H1 (cell line): ENCODE measurements around the gene XIAP. TPM values are rescaled to one million over a fixed set of nuclear protein-coding genes. Genes with fewer than 3 reads are reported as not detected.

ENCODE experiments used
- CTCF ChIA-PET: fragments of 300-600 bp; sonication (Branson Sonifier 250); formaldehyde crosslinking; loops from one replicate; lab custom pipeline; 2021; ENCODE audit not compliant: partially characterized antibody; lab: Charles Lee
- POLR2A ChIA-PET: fragments of 300-600 bp; sonication (Branson Sonifier 250); formaldehyde crosslinking; loops from one replicate; lab custom pipeline; 2021; ENCODE audit warnings: inconsistent platforms; ENCODE audit not compliant: partially characterized antibody; lab: Charles Lee
- DNase-seq, 2 experiments: peaks; one replicate each; pipeline versions ENCODE4 v3.0.0 to v3.0.0-alpha.2; 2010 to 2022; ENCODE audit warnings: low spot score in 2 of 2, low read depth in 1 of 2, mixed read lengths in 1 of 2
- FAIRE-seq: peaks from 2 replicates; lab custom pipeline; 2011; peaks lifted over from hg19 to GRCh38; lab: Jason Lieb, UNC
- H2AFZ ChIP-seq: 2 replicates; pipeline ENCODE4 v1.8.1; 2012; ENCODE audit warnings: low read length, inconsistent platforms
- H2AK5ac ChIP-seq: 2 replicates; pipeline ENCODE4 v1.6.1; 2013; ENCODE audit warnings: low read depth, low read length
- H2BK120ac ChIP-seq: replicated peaks from 2 replicates; pipeline ENCODE3; 2013; ENCODE audit warnings: low read depth, low read length, inconsistent platforms
- H2BK12ac ChIP-seq: 2 replicates; pipeline ENCODE4 v1.6.1; 2013; ENCODE audit warnings: low read depth, low read length
- H2BK15ac ChIP-seq: 2 replicates; pipeline ENCODE4 v1.6.1; 2013; ENCODE audit warnings: low read length
- H2BK20ac ChIP-seq: 2 replicates; pipeline ENCODE4 v1.6.1; 2013; ENCODE audit warnings: low read length
- H2BK5ac ChIP-seq: 2 replicates; pipeline ENCODE4 v1.6.1; 2013; ENCODE audit warnings: low read depth, low read length
- H3K14ac ChIP-seq: 2 replicates; pipeline ENCODE4 v1.6.1; 2013; ENCODE audit warnings: inconsistent platforms; ENCODE audit not compliant: insufficient read length
- H3K18ac ChIP-seq: 2 replicates; pipeline ENCODE4 v1.6.1; 2013; ENCODE audit warnings: low read length; ENCODE audit errors: extremely low read depth
- H3K23ac ChIP-seq: 2 replicates; pipeline ENCODE4 v1.6.1; 2013; ENCODE audit warnings: inconsistent platforms; ENCODE audit not compliant: insufficient read length
- H3K23me2 ChIP-seq: 2 replicates; pipeline ENCODE4 v1.6.1; 2013; ENCODE audit warnings: low read depth, low read length
- H3K27ac ChIP-seq: 2 replicates; pipeline ENCODE4 v1.6.1; 2011; ENCODE audit warnings: low read depth, low read length, inconsistent platforms
- H3K27me3 ChIP-seq, 4 experiments: replicated peaks in 1 of 4; 1 replicate in 1 of 4; 2 replicates in 3 of 4; pipeline versions ENCODE4 v1.6.1 to v1.8.1; 2011 to 2013; ENCODE audit warnings: low read length in 3 of 4, mild to moderate bottlenecking in 3 of 4, inconsistent platforms in 2 of 4, mixed read lengths in 2 of 4, moderate library complexity in 1 of 4; ENCODE audit not compliant: control insufficient read depth in 3 of 4, insufficient read depth in 3 of 4; ENCODE audit errors: extremely low read depth in 1 of 4
- H3K36me3 ChIP-seq, 4 experiments: 2 replicates each; pipeline versions ENCODE4 v1.6.1 to v1.8.1; 2011 to 2013; ENCODE audit warnings: mild to moderate bottlenecking in 4 of 4, low read length in 3 of 4, moderate library complexity in 2 of 4, control low read depth in 1 of 4, inconsistent platforms in 1 of 4; ENCODE audit not compliant: insufficient read depth in 4 of 4, control insufficient read depth in 2 of 4
- H3K4ac ChIP-seq: replicated peaks from 2 replicates; pipeline ENCODE3; 2013; ENCODE audit warnings: low read length, low read depth, mixed read lengths, inconsistent platforms; ENCODE audit not compliant: insufficient read length
- H3K4me1 ChIP-seq, 4 experiments: replicated peaks in 1 of 4; 1 replicate in 1 of 4; 2 replicates in 3 of 4; pipeline versions ENCODE4 v1.6.1 to v1.8.1; 2011 to 2013; ENCODE audit warnings: low read length in 3 of 4, inconsistent platforms in 2 of 4, mixed read lengths in 1 of 4; ENCODE audit not compliant: insufficient read depth in 4 of 4, control insufficient read depth in 3 of 4
- H3K4me2 ChIP-seq, 2 experiments: 2 replicates each; pipeline versions ENCODE4 v1.6.1 to v1.8.1; 2011 to 2013; ENCODE audit warnings: low read depth in 2 of 2, low read length in 2 of 2, control low read depth in 1 of 2, inconsistent platforms in 1 of 2, mild to moderate bottlenecking in 1 of 2; ENCODE audit not compliant: insufficient read depth in 1 of 2
- H3K4me3 ChIP-seq, 4 experiments: fragments of 200-600, 300-600 bp in 1 of 4; sonication (generic), shearing (Covaris generic), sonication (Bioruptor Twin) in 1 of 4; 2 replicates each; pipeline versions ENCODE4 v1.5.1 to v1.8.1; 2011 to 2016; ENCODE audit warnings: low read length in 4 of 4, low read depth in 3 of 4, control low read depth in 2 of 4, inconsistent platforms in 2 of 4, mild to moderate bottlenecking in 2 of 4, mixed read lengths in 1 of 4, moderate library complexity in 1 of 4; ENCODE audit not compliant: insufficient read depth in 2 of 4; ENCODE audit errors: extremely low read depth in 1 of 4
- H3K56ac ChIP-seq: replicated peaks from 2 replicates; pipeline ENCODE3; 2013; ENCODE audit warnings: low read depth, mild to moderate bottlenecking, mixed read lengths, low read length, inconsistent platforms; ENCODE audit not compliant: insufficient read length
- H3K79me1 ChIP-seq: 2 replicates; pipeline ENCODE4 v1.6.1; 2013; ENCODE audit warnings: low read depth, low read length, control low read depth
- H3K79me2 ChIP-seq, 2 experiments: 2 replicates each; pipeline versions ENCODE4 v1.6.1 to v1.8.1; 2012 to 2013; ENCODE audit warnings: low read length in 2 of 2, mild to moderate bottlenecking in 2 of 2, inconsistent platforms in 1 of 2; ENCODE audit not compliant: insufficient read depth in 2 of 2, control insufficient read depth in 1 of 2
- H3K9ac ChIP-seq, 4 experiments: replicated peaks in 1 of 4; 1 replicate in 1 of 4; 2 replicates in 3 of 4; pipeline versions ENCODE4 v1.6.1 to v1.8.1; 2011 to 2013; ENCODE audit warnings: low read depth in 3 of 4, low read length in 3 of 4, control low read depth in 2 of 4, mild to moderate bottlenecking in 2 of 4, moderate library complexity in 2 of 4, inconsistent platforms in 1 of 4; ENCODE audit errors: extremely low read depth in 1 of 4
- H3K9me3 ChIP-seq, 2 experiments: 2 replicates each; pipeline versions ENCODE4 v1.6.1 to v1.8.1; 2012 to 2013; ENCODE audit warnings: mild to moderate bottlenecking in 2 of 2, moderate library complexity in 2 of 2, control low read depth in 1 of 2, inconsistent platforms in 1 of 2, low read depth in 1 of 2, low read length in 1 of 2, mixed read lengths in 1 of 2; ENCODE audit not compliant: insufficient read depth in 2 of 2
- H4K20me1 ChIP-seq, 2 experiments: replicated peaks in 1 of 2; 2 replicates each; pipeline versions ENCODE3 to v1.8.1; 2011 to 2013; ENCODE audit warnings: inconsistent platforms in 2 of 2, low read length in 2 of 2, mild to moderate bottlenecking in 1 of 2; ENCODE audit not compliant: insufficient read depth in 2 of 2, control insufficient read depth in 1 of 2
- H4K5ac ChIP-seq: 2 replicates; pipeline ENCODE4 v1.6.1; 2013; ENCODE audit warnings: low read length, low read depth, mixed read lengths, inconsistent platforms; ENCODE audit not compliant: insufficient read length
- H4K8ac ChIP-seq: 2 replicates; pipeline ENCODE4 v1.8.0; 2013; ENCODE audit warnings: mild to moderate bottlenecking, moderate library complexity, low read length, inconsistent platforms; ENCODE audit not compliant: insufficient read depth; ENCODE audit errors: extremely low read depth
- H4K91ac ChIP-seq: replicated peaks from 2 replicates; pipeline ENCODE3; 2013; ENCODE audit warnings: low read length, mixed read lengths, inconsistent platforms; ENCODE audit not compliant: insufficient read length
- ATF3 ChIP-seq: IDR thresholded peaks from 2 replicates; pipeline ENCODE4 v1.6.1; 2011; ENCODE audit warnings: low read depth, mild to moderate bottlenecking, low read length; ENCODE audit not compliant: insufficient read depth
- BCL11A ChIP-seq, 2 experiments: IDR thresholded peaks; one replicate each; pipeline ENCODE4 v1.6.1; 2011; ENCODE audit warnings: low read depth in 2 of 2, low read length in 2 of 2, mild to moderate bottlenecking in 2 of 2
- CHD1 ChIP-seq: IDR thresholded peaks from 2 replicates; pipeline ENCODE4 v1.6.1; 2012; ENCODE audit warnings: low read depth, low read length, improper control_type of control experiment
- EGR1 ChIP-seq: IDR thresholded peaks from 2 replicates; pipeline ENCODE4 v1.6.1; 2011; ENCODE audit warnings: low read depth, low read length, borderline replicate concordance
- EP300 ChIP-seq, 2 experiments: IDR thresholded peaks; 1 replicate in 1 of 2; 2 replicates in 1 of 2; pipeline ENCODE4 v1.6.1; 2011 to 2012; ENCODE audit warnings: low read depth in 2 of 2, low read length in 2 of 2, mild to moderate bottlenecking in 2 of 2, borderline replicate concordance in 1 of 2, inconsistent platforms in 1 of 2, moderate library complexity in 1 of 2
- HDAC2 ChIP-seq, 2 experiments: fragments of 300-600 bp in 1 of 2; sonication (generic) in 1 of 2; IDR thresholded peaks; 2 replicates each; pipeline ENCODE4 v1.6.1; 2011 to 2012; ENCODE audit warnings: low read depth in 2 of 2, low read length in 2 of 2, mild to moderate bottlenecking in 2 of 2, moderate library complexity in 2 of 2, borderline replicate concordance in 1 of 2, inconsistent platforms in 1 of 2
- HDAC6 ChIP-seq: IDR thresholded peaks from one replicate; pipeline ENCODE4 v1.7.1; 2012; ENCODE audit warnings: low read depth, mild to moderate bottlenecking, inconsistent platforms, low read length, moderate library complexity
- MAFK ChIP-seq: IDR thresholded peaks from 2 replicates; pipeline ENCODE4 v1.6.1; 2012; ENCODE audit warnings: low read depth, mild to moderate bottlenecking, improper control_type of control experiment, low read length
- PHF8 ChIP-seq: fragments of 200-600 bp; sonication (generic); conservative IDR thresholded peaks from 2 replicates; pipeline ENCODE4 v1.7.1; 2012; ENCODE audit warnings: low read depth, mild to moderate bottlenecking, inconsistent platforms, low read length, moderate library complexity
- POLR2AphosphoS5 ChIP-seq: IDR thresholded peaks from 2 replicates; pipeline ENCODE4 v1.6.1; 2011; ENCODE audit warnings: low read depth, low read length
- RXRA ChIP-seq: IDR thresholded peaks from 2 replicates; pipeline ENCODE4 v1.6.1; 2011; ENCODE audit warnings: low read depth, mild to moderate bottlenecking, low read length, moderate library complexity; ENCODE audit not compliant: insufficient read depth
- SIN3A ChIP-seq, 2 experiments: IDR thresholded peaks in 1 of 2; conservative IDR thresholded peaks in 1 of 2; 2 replicates each; pipeline ENCODE4 v1.6.1; 2011 to 2012; ENCODE audit warnings: low read length in 2 of 2, improper control_type of control experiment in 1 of 2, low read depth in 1 of 2, mild to moderate bottlenecking in 1 of 2
- SP2 ChIP-seq: IDR thresholded peaks from 2 replicates; pipeline ENCODE4 v1.6.1; 2012; ENCODE audit warnings: mild to moderate bottlenecking, low read length, inconsistent platforms
- TAF7 ChIP-seq: optimal IDR thresholded peaks from 2 replicates; pipeline ENCODE3; 2011; ENCODE audit warnings: low read depth, mild to moderate bottlenecking, inconsistent platforms, low read length, moderate library complexity, borderline replicate concordance
- TBP ChIP-seq: IDR thresholded peaks from 2 replicates; pipeline ENCODE4 v1.6.1; 2011; ENCODE audit warnings: low read depth, low read length, improper control_type of control experiment
- polyA plus RNA-seq, 7 experiments: library from polyadenylated mRNA; depleted of rRNA in 3 of 7; stranded (reverse) in 5 of 7; unstranded in 2 of 7; fragments of >200 nt in 5 of 7; fragments of 200-250 nt in 2 of 7; gene quantifications; 1 replicate in 5 of 7; 2 replicates in 1 of 7; 4 replicates in 1 of 7; pipeline versions ENCODE4 v1.2.1 to v1.2.3, GENCODE V29; 2011 to 2013; ENCODE audit warnings: missing spikeins in 2 of 7, mixed read lengths in 2 of 7
- total RNA-seq: library from RNA; stranded (reverse); fragmentation: NEBNext Ultra II Directional; extraction: Animal tissue kit (Norgen Biotek cat#: 25700); gene quantifications from 2 replicates; pipeline ENCODE4 v1.2.1, GENCODE V29; 2021

XIAP gene
- total and polyA plus RNA-seq, 2 of the 8 experiments (the other 6 are each of a cell fraction or from before 2014, with no cell fraction given) = 5.9 to 44.7 TPM

- Histone ChIP-seq H3K79me2 (no peaks in the 10 kb centered on the region), H2BK120ac (no peak overlapping the region), H2AFZ (no peak overlapping the region), H4K8ac (no peak overlapping the region), H3K4me3 (no peak overlapping the region), H4K5ac (no peak overlapping the region), H2AK5ac (no peak overlapping the region), H2BK20ac (no peak overlapping the region), H3K23me2 (no peaks in the 10 kb centered on the region), H3K9me3 (no peaks in the 10 kb centered on the region), H2BK12ac (no peak overlapping the region), H3K36me3 (no peaks in the 10 kb centered on the region), H3K9ac (no peak overlapping the region), H3K23ac (no peak overlapping the region), H3K27ac (no peak overlapping the region), H3K56ac (no peak overlapping the region), H3K4ac (no peak overlapping the region), H3K18ac (no peak overlapping the region), H3K79me1 (no peaks in the 10 kb centered on the region), H4K91ac (no peak overlapping the region), H3K4me1 (no peaks in the 10 kb centered on the region), H4K20me1 (no peaks in the 10 kb centered on the region), H2BK5ac (no peak overlapping the region), H2BK15ac (no peak overlapping the region), H3K4me2 (no peak overlapping the region), H3K27me3 (no peaks in the 10 kb centered on the region), H3K14ac (no peak overlapping the region)
- FAIRE-seq = no peak
- no peak for DNase-seq
- ChIA-PET POLR2A (no interaction called here), CTCF (interaction anchor here (0.8 kb wide), 1 partner anchor 14 kb away, joined by 3 read pairs; no protein-coding TSS in a partner anchor)
- TF ChIP-seq SP2 (no peak), RXRA (no peak), TBP (no peak), TAF7 (no peak), BCL11A (IDR thresholded peaks at IDR 0.05; ENCODE audit: low read depth in 2 of 2, low read length in 2 of 2) (no peak), MAFK (no peak), CHD1 (no peak), HDAC2 (IDR thresholded peaks at IDR 0.05; ENCODE audit: borderline replicate concordance in 1 of 2, low read depth in 2 of 2, low read length in 2 of 2) (no peak), EGR1 (no peak), ATF3 (no peak), POLR2AphosphoS5 (no peak), SIN3A (conservative IDR thresholded peaks at IDR 0.05 in 1 of 2, IDR thresholded peaks at IDR 0.05 in 1 of 2; ENCODE audit: low read depth in 1 of 2, low read length in 2 of 2) (no peak), EP300 (IDR thresholded peaks at IDR 0.05; ENCODE audit: borderline replicate concordance in 1 of 2, low read depth in 2 of 2, low read length in 2 of 2) (no peak), PHF8 (no peak), HDAC6 (no peak)
Measured at GRCh38 chrX:123818243-123818642, 41.6 kb upstream of the XIAP start.
